Measurements from ENCODE around the gene POLG. TPM values are rescaled to one million over a fixed set of nuclear protein-coding genes. Genes with fewer than 3 reads are reported as not detected.

Gene POLG
- total RNA-seq, 4 donors from 2014 or later, result 38.4 to 62.0 (median 53.7) TPM

DNA sequence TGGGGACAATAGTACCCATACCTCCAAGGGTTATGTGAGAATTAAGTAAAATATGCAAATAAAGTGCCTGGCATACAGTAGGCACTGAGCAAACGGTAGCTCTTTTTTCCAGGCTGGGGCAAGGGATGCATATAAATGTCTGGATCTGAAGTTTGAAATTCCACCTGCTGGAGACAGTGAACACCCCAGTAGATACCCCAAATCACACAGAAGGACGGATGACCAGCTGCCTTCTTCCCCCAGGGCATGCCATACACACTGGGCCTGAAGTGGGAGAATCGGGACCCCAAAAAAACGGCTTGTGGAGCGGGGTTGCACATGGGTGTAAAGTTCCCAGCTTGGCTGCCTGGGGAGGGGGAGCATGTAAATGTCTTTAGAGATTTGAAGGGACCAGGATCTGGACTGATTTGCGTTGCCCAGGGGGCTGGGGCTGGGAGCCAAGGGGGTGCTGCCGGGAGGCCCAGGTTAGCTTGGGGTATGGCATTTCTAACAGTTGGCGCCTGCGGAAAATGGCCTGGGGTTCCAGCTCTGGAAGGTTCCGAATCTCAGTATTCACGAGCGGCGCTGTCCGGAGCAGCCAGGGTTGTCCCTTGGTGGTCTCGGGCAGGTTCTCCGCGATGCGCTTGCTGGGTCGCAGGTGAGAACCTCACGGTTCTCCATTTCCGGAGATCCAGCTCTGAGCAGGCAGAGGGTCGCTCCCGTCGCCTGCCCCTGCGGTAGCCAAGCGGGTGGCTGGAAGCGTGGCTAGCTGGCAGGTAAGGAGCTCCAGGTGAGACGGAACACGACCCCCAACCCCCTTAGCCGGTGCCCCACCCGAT lies 42.6 kb upstream of the POLG start:
- TF ChIP-seq CTCF (IDR thresholded peaks at IDR 0.05) (no peak), POLR2A (IDR thresholded peaks at IDR 0.05) (no peak)
- no peak for DNase-seq
- H3K27ac ChIP-seq, result no peak overlapping the region
- no peak overlapping the region for H3K4me3 ChIP-seq
- H3K36me3 ChIP-seq, result no peaks in the 10 kb centered on the region
- intact Hi-C loops (cut with DNase I; ENCODE audit: low total_unique reads), result no loop called here
- H3K4me1 ChIP-seq, result peaks cover 0 to 8% of the 10 kb centered on the region in 2 donors
- peaks cover 20 to 76% of the 10 kb centered on the region in 2 donors for H3K27me3 ChIP-seq
- H3K9me3 ChIP-seq, result no peaks in the 10 kb centered on the region

GRCh38 chr15:89376388-89376787 lies 41.8 kb upstream of the POLG start:
- intact Hi-C loops (cut with DNase I; ENCODE audit: low total_unique reads), result no loop called here
- H3K9me3 ChIP-seq, result no peaks in the 10 kb centered on the region
- H3K27me3 ChIP-seq, result peaks cover 20 to 82% of the 10 kb centered on the region in 2 donors
- DNase-seq, result no peak
- H3K36me3 ChIP-seq, result no peaks in the 10 kb centered on the region
- no peak overlapping the region for H3K27ac ChIP-seq
- H3K4me1 ChIP-seq, result peaks cover 0 to 12% of the 10 kb centered on the region in 2 donors
- H3K4me3 ChIP-seq, result no peak overlapping the region
- TF ChIP-seq POLR2A (IDR thresholded peaks at IDR 0.05), result no peak
- no peak for TF ChIP-seq CTCF (IDR thresholded peaks at IDR 0.05)

DNA sequence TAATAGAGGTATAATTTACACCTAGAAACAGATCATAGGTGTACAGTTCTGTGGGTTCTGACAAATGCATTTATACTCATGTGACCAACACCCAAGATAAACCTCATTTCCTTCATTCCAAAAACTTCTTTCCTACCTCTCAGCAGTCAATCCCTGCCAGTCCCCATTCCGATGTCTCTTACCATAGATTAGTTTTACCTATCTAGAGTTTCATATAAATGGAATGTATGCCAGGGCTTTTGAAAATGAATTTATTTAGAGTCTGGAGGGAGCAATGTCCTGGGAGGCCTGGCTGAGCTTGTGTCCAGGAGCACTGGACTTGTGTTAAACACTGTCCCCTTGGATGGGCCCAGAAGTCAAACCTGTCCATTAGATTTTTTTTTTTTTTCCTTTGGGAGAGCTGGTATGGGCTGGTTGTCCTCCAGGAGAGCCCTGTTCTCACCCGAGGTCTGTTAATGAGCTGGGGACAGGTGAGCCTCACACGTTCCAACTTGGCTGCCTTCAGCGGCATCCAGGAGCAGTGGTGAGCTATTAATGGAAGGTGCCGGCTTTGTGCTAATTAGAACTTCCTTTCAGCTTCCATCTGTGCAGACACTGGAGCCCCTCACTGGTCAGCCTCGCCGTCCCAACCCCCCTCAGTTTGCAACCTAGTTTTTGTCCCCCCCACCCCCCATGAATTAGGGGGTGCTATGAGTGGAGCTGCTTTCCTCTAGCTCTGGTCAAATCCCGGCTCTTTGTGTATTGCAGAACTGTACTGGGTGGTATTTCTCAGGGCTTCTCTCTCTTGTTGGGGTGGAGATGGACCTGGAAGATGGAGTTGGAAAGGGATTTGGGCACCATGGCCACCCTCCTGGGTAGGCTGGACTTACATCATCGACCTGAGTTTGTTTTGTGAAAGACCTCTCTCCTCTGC lies 40.7 kb upstream of the POLG start:
- intact Hi-C loops (cut with DNase I; ENCODE audit: low total_unique reads), result no loop called here
- DNase-seq, result no peak
- TF ChIP-seq CTCF (IDR thresholded peaks at IDR 0.05) (no peak), POLR2A (IDR thresholded peaks at IDR 0.05) (no peak)
- peaks cover 0 to 23% of the 10 kb centered on the region in 2 donors for H3K4me1 ChIP-seq
- no peaks in the 10 kb centered on the region for H3K36me3 ChIP-seq
- no peak overlapping the region for H3K4me3 ChIP-seq
- H3K27me3 ChIP-seq, result peaks cover 20 to 88% of the 10 kb centered on the region in 2 donors
- no peaks in the 10 kb centered on the region for H3K9me3 ChIP-seq
- no peak overlapping the region for H3K27ac ChIP-seq

DNA sequence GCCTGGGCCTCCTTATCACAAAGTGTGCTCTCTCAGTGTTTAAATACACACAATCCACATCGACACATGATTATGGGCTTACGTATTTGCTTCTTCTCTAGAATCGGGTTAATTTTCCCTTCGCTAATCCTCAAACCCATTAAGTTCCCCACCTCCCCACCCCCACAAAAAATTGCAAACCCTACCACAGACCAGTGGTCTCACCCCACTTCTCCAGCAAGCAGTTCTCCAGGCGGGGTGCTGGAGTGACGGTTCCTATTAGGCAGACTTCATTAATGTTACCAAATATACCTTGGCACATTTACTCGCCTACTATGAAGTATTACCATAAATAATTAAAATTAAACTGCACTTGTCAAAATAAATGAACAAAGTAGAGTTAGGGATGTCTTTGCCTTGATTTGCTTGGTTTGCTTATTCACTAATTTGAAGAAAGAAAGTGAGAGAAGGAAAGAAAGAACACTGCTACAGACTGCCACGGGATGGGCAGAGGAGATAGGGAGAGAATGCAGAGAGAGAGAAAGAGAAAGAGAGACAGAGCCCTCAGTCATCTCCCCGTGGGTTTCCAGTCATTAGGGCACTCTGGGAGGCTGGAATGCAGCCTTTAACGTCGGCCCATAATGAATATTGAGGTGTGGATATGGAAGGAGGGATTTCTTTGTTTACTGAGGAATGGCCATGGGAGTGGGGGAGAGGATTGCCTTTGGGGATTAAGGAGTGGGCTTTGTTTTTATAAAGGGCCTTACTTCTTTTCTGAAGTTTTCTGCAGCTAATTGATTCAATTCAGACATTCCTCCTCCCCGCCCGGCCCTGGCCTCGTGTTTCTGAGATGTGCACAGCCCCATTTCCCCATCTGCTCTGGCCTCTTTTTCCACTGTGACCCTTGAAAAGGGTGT lies 39.7 kb upstream of the POLG start:
- Histone ChIP-seq H3K4me1 (peaks cover 0 to 23% of the 10 kb centered on the region in 2 donors), H3K4me3 (no peak overlapping the region), H3K27me3 (peaks cover 20 to 88% of the 10 kb centered on the region in 2 donors), H3K27ac (no peak overlapping the region), H3K9me3 (no peaks in the 10 kb centered on the region), H3K36me3 (no peaks in the 10 kb centered on the region)
- no peak for DNase-seq
- no peak for TF ChIP-seq POLR2A (IDR thresholded peaks at IDR 0.05)
- TF ChIP-seq CTCF (IDR thresholded peaks at IDR 0.05), result no peak
- intact Hi-C loops (cut with DNase I; ENCODE audit: low total_unique reads), result no loop called here

All from uterus (tissue), 4 donors.